ENCODE data around the gene LENG1.

- TF ChIP-seq CTCF (IDR thresholded peaks at IDR 0.05; ENCODE audit: low read length) (no peak), EZH2phosphoT487 (IDR thresholded peaks at IDR 0.05; ENCODE audit: low read length) (no peak)
These were observed 42.5 kb upstream of the LENG1 start for GRCh38 chr19:54201980-54202379.
